ENCODE results near the gene CHI3L1.

The CHI3L1 gene

GRCh38 chr1:203169770-203170520 lies 16.6 kb downstream of the CHI3L1 start:
- Mint-ChIP-seq H3K4me1 (peaks cover 10% of the 10 kb centered on the region), H3K9me3 (no peaks in the 10 kb centered on the region), H3K27ac (no peak overlapping the region), H3K36me3 (no peaks in the 10 kb centered on the region), H3K4me3 (no peak overlapping the region)
- ATAC-seq (no peak), DNase-seq (ENCODE audit: low spot score in 2 of 2) (no peak)

DNA sequence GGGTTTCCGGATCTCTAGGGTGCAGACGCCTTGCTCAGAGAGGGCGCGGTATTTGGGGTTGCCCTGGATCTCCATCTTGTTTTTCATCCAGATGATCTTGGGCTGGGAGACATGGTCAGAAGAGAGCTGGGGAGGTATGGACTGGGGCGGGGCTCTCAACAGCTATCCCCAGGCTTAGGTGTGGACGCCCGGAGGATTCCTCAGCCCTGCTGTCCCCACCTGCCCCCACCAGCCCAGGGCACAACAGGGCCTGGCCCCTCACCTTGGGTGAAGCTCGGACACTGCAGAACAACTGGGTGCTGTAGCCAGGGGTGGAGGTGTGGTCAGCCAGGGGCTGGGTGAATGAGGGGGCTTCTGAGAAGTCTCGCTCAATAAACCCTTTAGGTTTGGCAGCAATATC lies 17.5 kb downstream of the CHI3L1 start:
- Mint-ChIP-seq H3K36me3 (no peaks in the 10 kb centered on the region), H3K27ac (no peak overlapping the region), H3K9me3 (no peaks in the 10 kb centered on the region), H3K4me3 (no peak overlapping the region), H3K4me1 (peaks cover 10% of the 10 kb centered on the region)
- no peak for ATAC-seq
- DNase-seq (ENCODE audit: low spot score in 2 of 2), result no peak

GRCh38 chr1:203168256-203168786 lies 18.2 kb downstream of the CHI3L1 start:
- no peaks in the 10 kb centered on the region for H3K36me3 Mint-ChIP-seq
- no peaks in the 10 kb centered on the region for H3K9me3 Mint-ChIP-seq
- no peak overlapping the region for H3K27ac Mint-ChIP-seq
- ATAC-seq, result no peak
- H3K4me1 Mint-ChIP-seq, result peaks cover 10% of the 10 kb centered on the region
- DNase-seq (ENCODE audit: low spot score in 2 of 2), result no peak
- H3K4me3 Mint-ChIP-seq, result no peak overlapping the region

- no peak for DNase-seq (ENCODE audit: low spot score in 2 of 2)
- no peak for ATAC-seq
- Mint-ChIP-seq H3K27ac (no peak overlapping the region), H3K4me3 (no peak overlapping the region), H3K36me3 (no peaks in the 10 kb centered on the region), H3K9me3 (no peaks in the 10 kb centered on the region), H3K4me1 (peaks cover 10% of the 10 kb centered on the region)
These were observed 18.6 kb downstream of the CHI3L1 start for GRCh38 chr1:203167913-203168200.

DNA sequence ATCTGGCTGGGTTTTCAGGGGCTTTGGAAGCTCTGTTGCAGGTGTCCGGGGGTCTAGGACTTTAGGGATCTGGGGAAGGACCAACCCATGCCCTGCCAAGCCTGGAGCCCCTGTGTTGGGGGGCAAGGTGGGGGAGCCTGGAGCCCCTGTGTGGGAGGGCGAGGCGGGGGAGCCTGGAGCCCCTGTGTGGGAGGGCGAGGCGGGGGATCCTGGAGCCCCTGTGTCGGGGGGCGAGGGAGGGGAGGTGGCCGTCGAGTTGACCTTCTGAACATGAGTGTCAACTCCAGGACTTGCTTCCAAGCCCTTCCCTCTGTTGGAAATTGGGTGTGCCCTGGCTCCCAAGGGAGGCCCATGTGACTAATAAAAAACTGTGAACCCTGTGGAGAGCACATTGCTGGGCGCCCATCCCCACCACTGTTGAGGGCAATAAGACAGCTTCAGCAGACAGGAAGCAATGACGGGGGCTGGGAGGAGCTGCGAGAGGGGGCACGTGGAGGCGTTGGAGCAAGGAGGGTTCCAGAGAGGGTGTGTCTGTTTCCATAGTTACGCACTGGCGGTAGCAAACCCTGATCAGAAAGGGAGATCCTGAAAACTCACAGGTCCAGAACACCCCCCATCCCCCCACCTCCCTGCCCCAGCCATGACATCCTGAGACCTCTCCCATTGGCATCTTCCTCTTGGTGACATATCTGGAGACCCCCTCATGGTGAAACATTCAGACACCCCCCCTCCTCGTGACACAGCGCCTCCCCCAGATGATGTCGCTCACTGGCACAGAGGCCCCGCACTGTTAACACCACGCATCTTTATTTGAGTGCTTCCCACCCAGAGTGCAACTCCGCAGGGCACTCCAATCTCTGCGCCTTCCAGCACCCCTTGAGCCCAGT lies 19.2 kb downstream of the CHI3L1 start:
- Mint-ChIP-seq H3K27ac (no peak overlapping the region), H3K36me3 (no peaks in the 10 kb centered on the region), H3K4me3 (no peak overlapping the region), H3K4me1 (peaks cover 10% of the 10 kb centered on the region), H3K9me3 (no peaks in the 10 kb centered on the region)
- DNase-seq (ENCODE audit: low spot score in 2 of 2), result no peak
- no peak for ATAC-seq

GRCh38 chr1:203166192-203166940 lies 20.1 kb downstream of the CHI3L1 start:
- DNase-seq (ENCODE audit: low spot score in 2 of 2), result no peak
- H3K27ac Mint-ChIP-seq, result no peak overlapping the region
- ATAC-seq, result peak; percentile 31
- no peak overlapping the region for H3K4me3 Mint-ChIP-seq
- H3K36me3 Mint-ChIP-seq, result no peaks in the 10 kb centered on the region
- peaks cover 10% of the 10 kb centered on the region for H3K4me1 Mint-ChIP-seq
- H3K9me3 Mint-ChIP-seq, result no peaks in the 10 kb centered on the region

- Mint-ChIP-seq H3K4me1 (peaks cover 10% of the 10 kb centered on the region), H3K4me3 (no peak overlapping the region), H3K27ac (no peak overlapping the region), H3K9me3 (no peaks in the 10 kb centered on the region), H3K36me3 (no peaks in the 10 kb centered on the region)
- ATAC-seq, result no peak
- no peak for DNase-seq (ENCODE audit: low spot score in 2 of 2)
These were observed 20.7 kb downstream of the CHI3L1 start for GRCh38 chr1:203165800-203166161.

DNA sequence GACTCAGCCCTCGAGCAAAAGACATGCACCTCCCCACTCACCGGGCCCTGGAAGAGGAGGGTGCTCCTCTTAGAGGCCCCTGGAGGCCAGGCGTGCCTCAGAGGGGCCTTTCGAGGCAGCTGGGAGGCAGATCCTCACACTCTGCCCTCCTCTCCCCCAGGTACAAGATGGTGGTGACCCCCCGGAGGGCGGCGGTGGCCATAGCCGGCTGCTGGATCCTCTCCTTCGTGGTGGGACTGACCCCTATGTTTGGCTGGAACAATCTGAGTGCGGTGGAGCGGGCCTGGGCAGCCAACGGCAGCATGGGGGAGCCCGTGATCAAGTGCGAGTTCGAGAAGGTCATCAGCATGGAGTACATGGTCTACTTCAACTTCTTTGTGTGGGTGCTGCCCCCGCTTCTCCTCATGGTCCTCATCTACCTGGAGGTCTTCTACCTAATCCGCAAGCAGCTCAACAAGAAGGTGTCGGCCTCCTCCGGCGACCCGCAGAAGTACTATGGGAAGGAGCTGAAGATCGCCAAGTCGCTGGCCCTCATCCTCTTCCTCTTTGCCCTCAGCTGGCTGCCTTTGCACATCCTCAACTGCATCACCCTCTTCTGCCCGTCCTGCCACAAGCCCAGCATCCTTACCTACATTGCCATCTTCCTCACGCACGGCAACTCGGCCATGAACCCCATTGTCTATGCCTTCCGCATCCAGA lies 21.3 kb downstream of the CHI3L1 start:
- DNase-seq (ENCODE audit: low spot score in 2 of 2) (no peak), ATAC-seq (no peak)
- Mint-ChIP-seq H3K4me3 (no peak overlapping the region), H3K9me3 (no peaks in the 10 kb centered on the region), H3K36me3 (no peaks in the 10 kb centered on the region), H3K4me1 (peaks cover 10% of the 10 kb centered on the region), H3K27ac (no peak overlapping the region)

GRCh38 chr1:203163891-203164635 lies 22.4 kb downstream of the CHI3L1 start:
- H3K27ac Mint-ChIP-seq, result no peak overlapping the region
- ATAC-seq (no peak), DNase-seq (ENCODE audit: low spot score in 2 of 2) (no peak)
- H3K9me3 Mint-ChIP-seq, result no peaks in the 10 kb centered on the region
- H3K4me3 Mint-ChIP-seq, result no peak overlapping the region
- H3K36me3 Mint-ChIP-seq, result no peaks in the 10 kb centered on the region
- H3K4me1 Mint-ChIP-seq, result peaks cover 10% of the 10 kb centered on the region

- ATAC-seq, result no peak
- Mint-ChIP-seq H3K9me3 (no peaks in the 10 kb centered on the region), H3K4me1 (peaks cover 10% of the 10 kb centered on the region), H3K4me3 (no peak overlapping the region), H3K36me3 (no peaks in the 10 kb centered on the region), H3K27ac (no peak overlapping the region)
- DNase-seq (ENCODE audit: low spot score in 2 of 2), result no peak
These were observed 24.1 kb downstream of the CHI3L1 start for GRCh38 chr1:203162403-203162802.

GRCh38 chr1:203161703-203162102 lies 24.8 kb downstream of the CHI3L1 start:
- H3K27ac Mint-ChIP-seq, result no peak overlapping the region
- no peak overlapping the region for H3K4me3 Mint-ChIP-seq
- H3K9me3 Mint-ChIP-seq, result no peaks in the 10 kb centered on the region
- no peaks in the 10 kb centered on the region for H3K36me3 Mint-ChIP-seq
- no peak for ATAC-seq
- no peak for DNase-seq (ENCODE audit: low spot score in 2 of 2)
- H3K4me1 Mint-ChIP-seq, result peaks cover 9% of the 10 kb centered on the region

DNA sequence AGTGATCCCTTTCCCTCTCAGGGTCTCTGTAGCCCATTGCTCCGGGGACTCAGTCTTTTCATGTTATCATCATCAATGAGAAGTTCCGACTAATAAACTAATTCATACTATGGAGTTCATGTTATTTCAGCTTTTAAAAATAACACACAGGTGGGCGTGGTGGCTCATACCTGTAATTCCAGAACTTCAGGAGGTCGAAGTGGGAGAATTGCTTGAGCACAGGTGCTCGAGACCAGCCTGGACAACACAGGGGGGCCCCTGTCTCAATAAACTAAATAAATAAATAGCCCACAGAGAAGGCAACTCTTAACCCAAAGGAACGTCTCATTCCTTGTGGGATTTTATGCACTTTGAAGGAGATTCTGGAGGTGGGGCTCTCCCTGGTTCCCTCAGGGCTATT lies 25.3 kb downstream of the CHI3L1 start:
- ATAC-seq (no peak), DNase-seq (ENCODE audit: low spot score in 2 of 2) (no peak)
- Mint-ChIP-seq H3K27ac (no peak overlapping the region), H3K36me3 (no peaks in the 10 kb centered on the region), H3K9me3 (no peaks in the 10 kb centered on the region), H3K4me3 (no peak overlapping the region), H3K4me1 (peaks cover 4% of the 10 kb centered on the region)

DNA sequence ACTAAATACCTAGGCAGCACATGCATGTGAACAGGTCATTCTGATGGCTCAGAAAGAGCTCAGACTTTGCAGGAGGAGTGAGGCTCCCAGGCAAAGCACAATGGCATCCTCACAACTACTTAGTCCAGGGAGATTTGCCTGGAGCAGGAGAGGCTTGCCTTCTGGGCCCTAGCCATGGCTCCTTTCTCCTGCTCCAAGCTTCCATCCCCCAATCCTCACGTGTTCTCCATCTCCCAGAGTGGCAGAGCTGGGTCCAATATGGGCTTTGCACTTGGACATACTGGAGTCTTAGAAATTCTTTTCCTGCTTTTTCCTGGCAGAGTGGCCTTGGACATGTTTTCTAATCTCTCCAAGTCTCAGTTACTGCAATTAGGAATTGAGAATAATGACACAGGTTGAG lies 26.7 kb downstream of the CHI3L1 start:
- Mint-ChIP-seq H3K27ac (no peak overlapping the region), H3K36me3 (no peaks in the 10 kb centered on the region), H3K4me3 (no peak overlapping the region), H3K9me3 (no peaks in the 10 kb centered on the region), H3K4me1 (no peaks in the 10 kb centered on the region)
- ATAC-seq (no peak), DNase-seq (ENCODE audit: low spot score in 2 of 2) (no peak)

DNA sequence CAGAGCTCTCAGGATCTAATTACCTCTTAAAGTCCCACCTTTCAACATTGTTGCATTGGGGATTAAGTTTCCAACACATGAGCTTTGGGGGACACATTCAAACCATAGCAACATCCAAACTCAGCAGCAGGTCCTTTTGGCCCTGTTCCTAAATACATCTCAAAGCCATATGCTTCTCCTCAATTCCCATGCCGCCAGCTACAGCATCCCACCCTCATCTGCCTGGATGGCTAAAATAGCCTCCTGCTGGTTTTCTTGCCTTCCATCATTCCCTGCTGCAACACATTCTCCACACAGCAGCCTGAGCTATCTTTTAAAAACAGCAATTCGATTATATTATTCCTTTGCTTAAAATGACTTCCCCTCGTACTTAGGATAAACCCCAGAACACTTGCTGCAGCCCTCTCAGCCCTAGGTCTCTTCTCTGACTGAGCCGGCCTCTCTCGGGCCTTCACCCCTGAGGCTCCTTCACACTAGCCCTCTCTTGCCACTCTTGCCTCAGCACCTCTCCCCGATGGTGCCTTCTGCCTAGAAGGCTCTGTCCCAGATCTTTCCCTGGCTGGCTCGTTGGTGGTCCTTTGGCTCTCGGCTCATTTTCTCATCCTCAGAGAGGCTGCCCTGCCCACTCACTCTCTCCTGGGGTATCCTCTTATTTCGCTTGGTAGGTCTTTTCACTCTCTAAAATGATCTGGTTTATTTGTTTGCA lies 27.4 kb downstream of the CHI3L1 start:
- Mint-ChIP-seq H3K4me3 (no peak overlapping the region), H3K4me1 (no peaks in the 10 kb centered on the region), H3K9me3 (no peaks in the 10 kb centered on the region), H3K36me3 (no peaks in the 10 kb centered on the region), H3K27ac (no peak overlapping the region)
- no peak for DNase-seq (ENCODE audit: low spot score in 2 of 2)
- ATAC-seq, result no peak

All from stimulated activated effector memory CD8-positive, alpha-beta T cell treated with anti-CD3 and anti-CD28 coated beads, Interleukin-12 subunit alpha, Interleukin-12 subunit beta, amount 100 ng/mL, for 72 hours (primary cell).